Stimulated activated CD8-positive, alpha-beta memory T cell treated with anti-CD3 and anti-CD28 coated beads, Interleukin-7, amount 100 ng/mL, for 24 hours (primary cell): ENCODE data around the gene KIRREL2.

Experiments used
- DNase-seq: peaks from one replicate; pipeline ENCODE4 v3.0.0-alpha.2; 2020; ENCODE audit warnings: low read depth

KIRREL2 gene

DNA sequence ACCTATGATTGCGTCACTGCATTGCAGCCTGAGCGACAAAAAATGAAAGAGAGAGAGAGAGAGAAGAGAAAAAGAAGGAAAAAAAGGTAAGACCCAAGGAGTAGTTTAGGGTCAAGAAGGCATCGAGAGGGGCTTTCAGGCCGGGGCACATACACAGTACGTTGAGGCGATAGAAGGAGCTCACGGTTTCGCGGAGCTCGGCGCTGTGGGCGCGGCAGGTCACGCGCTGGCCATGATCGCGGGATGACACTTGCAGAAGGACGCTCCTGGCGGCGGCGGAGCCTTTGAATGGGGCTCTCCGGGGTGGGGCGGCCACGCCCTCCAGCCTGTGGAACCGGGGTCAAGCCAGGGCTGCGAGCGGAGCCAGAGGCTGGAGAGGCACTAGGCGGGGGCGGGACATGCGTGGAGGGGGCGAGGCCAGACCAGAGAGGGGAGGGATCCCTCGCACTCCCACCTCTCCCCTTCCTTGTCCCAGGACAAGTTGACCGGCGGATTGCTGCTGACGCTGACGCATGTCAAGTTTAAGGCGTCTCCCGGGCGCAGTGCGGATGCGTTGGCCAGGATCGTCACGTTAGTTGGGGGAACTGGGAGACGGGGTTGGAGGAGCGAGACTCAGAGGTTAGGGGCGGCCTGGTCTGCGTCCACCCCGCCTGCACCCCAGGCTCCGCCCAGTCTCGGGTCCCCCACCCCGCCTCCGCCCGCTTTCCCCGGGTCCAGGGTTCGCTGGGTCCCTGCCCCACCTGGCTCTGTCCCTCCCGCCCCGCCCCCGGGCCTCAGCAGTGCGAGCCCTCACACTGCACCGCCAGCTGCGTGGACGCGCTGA is 11.3 kb upstream of the KIRREL2 start:
- no peak for DNase-seq

DNA sequence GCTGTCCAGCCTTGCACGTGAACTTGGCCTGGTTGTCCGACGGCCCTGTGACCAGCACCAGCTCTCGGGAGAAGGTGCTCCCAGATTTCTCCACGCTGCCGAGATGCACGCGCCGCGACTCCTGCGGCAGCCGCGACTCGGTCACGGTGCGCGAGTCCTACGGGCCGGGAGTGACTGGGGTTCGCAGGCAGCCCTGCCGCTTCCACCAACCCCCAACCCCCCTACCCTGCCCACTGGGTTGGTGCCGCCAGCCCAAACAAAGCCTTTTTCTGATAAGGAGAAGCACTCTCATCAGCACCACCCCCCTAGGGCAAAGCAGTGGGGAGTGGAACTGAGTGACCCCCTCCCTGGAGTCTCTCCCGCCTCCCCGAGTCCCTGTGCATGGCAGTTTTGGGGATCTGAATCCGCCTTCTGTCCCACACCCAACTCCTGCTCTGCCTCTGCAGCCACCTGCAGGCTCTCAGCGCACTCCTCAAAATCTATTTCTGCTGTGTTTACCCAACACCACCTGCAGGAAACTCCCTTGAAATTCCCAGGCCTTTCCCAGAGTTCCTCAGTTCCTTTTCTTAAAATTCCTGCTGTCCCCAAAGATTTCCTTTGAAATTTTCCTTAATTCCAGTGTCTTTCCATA is 10.6 kb upstream of the KIRREL2 start:
- DNase-seq = no peak

DNA sequence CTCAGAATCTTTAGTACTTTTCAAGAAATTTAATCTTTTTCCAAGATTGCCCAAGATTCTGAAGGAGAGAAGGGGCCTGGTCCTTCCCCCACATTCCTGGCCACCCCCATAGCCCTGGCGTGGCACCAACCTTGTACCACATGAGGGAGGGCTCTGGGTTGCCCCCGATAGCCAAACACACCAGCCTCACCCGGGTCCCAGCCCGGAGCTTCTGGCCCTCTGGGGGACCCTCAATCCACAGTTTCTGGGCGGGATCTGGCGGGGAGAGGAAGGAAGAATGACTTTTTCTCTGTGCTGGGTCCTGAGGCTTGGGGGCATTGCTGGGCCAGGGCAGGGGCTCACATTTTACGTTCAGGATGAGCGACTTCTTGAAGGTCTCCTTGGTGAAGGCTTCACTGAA is 8.8 kb upstream of the KIRREL2 start:
- no peak for DNase-seq

DNA sequence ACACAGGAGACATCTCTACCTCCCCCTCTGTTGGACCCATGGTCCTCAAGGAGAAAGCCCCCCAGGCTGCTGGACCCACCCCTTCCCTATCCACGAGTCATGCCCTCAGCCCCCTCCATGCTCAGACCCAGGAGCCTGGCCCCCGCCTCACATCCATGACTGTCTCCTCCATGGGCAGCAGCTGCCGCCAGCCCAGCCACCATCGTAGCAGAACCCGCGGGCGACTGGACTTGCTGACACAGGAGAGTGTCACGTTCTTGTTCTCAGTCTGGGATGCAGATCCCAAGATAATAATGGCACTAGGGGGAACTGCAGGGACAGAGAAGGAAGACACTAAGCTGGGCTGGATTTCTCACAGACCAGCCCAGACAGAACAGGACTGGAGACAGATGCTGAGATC is 8.2 kb upstream of the KIRREL2 start:
- no peak for DNase-seq

DNA sequence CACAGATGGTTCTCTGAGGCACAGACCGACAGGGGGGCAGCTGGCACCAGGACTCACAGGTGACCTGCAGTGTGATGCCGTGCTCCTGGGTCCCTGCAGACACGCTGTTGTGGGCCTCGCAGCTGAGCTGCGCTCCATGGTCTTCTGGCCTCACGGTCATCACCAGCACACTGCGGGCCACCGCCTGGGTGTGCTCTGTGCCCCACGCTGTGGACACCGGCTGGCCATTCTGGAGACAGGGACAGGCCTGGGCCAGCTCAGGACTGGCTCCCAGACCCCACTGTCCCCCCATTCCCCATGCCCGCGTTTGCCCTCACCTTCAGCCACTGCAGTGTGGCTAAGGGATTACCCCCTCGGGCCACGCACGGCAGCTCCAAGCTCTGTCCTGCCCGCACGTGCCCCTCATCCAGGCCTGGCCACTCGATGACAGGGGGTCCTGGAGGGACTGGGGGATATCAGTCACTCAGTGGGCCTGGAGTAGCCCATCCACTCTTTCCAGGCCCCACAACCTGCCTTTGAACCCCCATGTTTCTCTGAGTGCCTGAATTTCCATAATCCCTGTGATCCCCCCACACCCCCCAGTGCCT is 7.7 kb upstream of the KIRREL2 start:
- no peak for DNase-seq

DNA sequence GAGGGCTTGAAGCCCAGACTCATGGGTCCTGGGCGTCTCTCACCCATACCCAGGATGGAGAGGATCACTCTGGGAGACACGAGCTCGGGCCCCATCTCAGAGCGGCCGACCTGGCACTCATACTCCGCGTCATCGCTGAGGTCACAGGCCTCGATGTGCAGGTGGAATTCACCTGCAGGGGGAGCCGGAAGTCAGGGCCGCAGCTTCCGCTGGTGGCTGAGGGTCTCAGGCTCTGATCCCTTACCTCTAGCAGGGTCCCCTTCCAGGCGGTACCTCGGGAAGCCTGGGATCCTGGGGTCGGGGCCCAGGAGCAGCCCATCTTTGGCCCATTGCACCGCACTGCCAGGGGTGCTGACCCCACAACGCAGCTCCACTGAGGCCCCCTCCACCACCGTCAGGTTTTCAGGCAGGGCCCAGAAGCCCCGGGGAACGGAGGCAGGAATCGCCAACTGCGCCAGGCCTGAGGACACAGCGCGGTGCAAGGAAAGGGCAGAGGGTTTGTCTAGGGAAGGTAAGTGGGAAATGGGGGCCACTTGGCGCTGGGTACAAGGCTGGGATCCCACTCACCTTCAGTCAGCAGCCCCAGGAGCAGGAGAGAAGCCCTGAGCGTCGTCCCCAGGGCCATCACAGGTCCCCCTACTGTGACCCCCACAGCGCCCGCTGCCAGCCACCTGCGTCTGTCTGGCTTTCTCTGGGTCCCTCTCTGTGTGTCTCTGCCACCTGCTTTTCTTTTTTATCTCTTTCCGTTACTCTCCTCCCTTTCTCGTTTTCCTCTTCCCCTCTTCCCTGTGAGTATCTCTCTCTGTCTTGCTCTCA is 5.3 kb upstream of the KIRREL2 start:
- no peak for DNase-seq

DNA sequence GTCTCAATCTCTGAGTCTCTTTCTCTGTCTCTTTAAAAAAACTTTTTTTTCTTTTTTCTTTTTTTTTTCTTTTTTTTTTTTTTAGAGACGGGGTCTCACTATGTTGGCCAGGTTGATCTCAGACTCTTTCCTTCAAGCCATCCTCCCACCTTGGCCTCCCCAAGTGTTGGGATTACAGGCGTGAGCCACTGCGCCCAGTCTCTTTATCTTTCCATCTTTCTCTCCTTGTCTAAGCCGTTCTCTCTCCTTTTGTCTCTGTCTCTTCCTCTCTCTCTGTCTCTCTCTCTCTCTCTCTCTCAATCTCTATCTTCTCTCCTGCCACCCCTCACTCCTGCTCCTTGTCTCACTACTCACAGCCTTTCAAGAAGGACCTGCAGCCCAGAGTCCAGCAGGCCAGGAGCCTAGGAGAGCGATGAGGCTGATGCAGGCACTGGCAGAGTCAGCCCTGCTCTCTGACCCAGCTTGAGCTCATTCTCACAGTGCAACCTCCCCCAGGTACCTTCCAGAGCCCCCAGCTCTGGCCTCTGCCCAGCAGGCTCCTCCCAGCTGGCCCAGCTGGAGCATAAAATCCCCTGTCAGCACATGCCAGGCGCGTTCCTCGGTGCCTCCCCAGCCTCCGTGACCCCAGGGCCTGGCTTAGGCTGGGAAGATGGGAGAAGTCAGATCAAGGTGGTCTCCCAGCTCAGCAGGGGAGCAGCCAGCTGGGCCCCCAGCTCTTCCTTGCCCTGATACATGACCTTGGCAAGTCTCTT is 4.5 kb upstream of the KIRREL2 start, which contains the start of gene NPHS1:
NPHS1 (minus strand) TSS at position 476 of the 752 bp plus-strand sequence. CDS start 667 bp downstream, outside the sequence.
- no peak for DNase-seq

DNA sequence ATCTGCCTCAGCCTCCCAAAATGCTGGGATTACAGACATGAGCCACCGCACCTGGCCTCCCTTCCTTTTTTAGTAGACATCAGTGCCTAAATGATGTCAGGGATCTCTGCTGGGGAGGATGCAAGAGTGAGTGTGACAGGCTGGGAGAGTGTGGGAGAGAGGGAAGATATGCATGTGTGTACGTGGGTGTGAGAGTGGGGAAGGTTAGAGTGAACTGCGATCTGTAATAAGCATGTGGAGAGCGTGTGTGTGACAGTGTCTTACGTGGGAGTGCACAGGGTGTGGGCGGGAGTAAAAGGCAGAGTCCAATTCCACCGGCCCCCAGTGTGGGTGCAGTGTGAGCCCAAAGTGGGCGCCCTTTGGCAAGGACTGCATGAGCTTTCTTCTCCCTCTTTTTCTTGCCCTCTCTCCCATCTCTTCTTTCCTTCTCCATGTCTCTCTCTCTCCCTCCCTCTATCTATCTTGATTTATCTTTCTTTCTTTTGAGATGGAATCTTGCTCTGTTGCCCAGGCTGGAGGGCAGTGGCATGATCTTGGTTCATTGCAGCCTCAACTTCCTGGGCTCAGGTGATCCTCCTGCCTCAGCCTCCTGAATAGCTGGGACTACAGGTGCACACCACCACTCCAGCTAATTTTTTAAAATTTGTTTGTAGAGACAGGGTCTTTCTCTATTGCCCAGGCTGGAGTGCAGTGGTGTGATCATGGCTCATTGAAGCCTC is 3.5 kb upstream of the KIRREL2 start:
- no peak for DNase-seq

DNA sequence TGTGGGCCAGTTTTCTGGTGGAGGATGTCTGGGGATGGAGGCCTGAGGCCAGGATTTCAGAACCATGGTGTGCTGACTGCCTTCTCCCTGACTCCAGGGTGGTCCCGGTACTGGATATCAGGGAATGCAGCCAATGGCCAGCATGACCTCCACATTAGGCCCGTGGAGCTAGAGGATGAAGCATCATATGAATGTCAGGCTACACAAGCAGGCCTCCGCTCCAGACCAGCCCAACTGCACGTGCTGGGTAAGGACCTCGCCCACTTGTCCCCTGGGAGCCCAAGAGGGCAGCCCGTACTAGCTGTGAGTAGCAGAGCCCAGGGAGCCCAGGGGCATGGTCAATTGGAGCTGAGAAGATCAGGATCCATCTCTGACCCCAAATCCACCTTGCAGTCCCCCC is 1.6 kb downstream of the KIRREL2 start:
- no peak for DNase-seq

DNA sequence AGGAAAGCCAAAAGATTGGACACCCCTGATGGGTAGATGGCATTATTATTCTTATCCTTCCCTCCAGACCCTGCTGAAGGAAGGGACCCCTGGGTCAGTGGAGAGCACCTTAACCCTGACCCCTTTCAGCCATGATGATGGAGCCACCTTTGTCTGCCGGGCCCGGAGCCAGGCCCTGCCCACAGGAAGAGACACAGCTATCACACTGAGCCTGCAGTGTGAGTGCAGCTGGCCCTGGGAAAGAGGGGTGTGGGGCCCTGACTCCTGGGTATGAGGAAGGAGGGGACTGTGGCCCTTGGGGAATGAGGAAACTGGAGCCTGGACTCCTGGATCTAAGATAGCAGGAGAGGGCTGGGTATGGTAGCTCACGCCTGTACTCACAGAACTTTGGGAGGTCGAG is 2.7 kb downstream of the KIRREL2 start:
- no peak for DNase-seq

DNA sequence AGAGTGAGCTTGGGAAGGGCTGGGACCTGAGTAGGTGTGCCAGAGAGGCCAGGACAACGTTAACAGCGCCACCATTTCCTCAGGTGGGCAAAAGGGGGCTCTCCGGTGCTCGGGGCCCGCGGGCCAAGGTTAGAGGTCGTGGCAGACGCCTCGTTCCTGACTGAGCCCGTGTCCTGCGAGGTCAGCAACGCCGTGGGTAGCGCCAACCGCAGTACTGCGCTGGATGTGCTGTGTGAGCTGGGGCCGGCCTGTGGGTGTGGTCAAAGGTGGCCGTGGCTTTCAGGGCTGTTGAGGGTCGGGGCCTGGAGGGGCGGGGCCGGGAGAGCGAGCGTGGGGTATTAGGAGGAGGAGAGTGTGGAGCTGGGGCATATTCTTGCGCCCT is 3.7 kb downstream of the KIRREL2 start:
- no peak for DNase-seq

DNA sequence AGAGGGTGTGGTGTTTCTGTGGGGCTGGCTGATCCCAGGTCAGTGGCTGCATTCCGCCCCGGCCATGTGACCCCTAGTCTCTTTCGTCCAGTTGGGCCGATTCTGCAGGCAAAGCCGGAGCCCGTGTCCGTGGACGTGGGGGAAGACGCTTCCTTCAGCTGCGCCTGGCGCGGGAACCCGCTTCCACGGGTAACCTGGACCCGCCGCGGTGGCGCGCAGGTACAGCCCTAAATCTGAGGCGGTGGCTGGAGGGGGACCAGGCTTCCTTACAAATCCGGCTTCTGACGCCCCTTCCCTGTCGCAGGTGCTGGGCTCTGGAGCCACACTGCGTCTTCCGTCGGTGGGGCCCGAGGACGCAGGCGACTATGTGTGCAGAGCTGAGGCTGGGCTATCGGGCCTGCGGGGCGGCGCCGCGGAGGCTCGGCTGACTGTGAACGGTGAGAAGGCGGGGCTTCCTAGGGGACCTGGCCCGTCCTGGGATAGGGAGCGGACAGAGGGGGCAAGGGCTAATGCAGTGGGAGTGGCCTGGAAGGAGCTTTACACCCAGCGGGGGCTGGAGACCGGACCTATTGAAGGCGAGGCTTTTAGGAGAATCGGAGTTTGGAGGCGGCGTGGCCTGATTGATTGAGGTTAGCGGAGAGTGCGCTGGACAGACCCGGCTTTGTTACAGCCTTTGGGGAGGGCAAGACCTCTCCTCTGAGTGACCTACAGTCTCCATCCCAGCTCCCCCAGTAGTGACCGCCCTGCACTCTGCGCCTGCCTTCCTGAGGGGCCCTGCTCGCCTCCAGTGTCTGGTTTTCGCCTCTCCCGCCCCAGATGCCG is 4.3 kb downstream of the KIRREL2 start:
- DNase-seq = no peak

DNA sequence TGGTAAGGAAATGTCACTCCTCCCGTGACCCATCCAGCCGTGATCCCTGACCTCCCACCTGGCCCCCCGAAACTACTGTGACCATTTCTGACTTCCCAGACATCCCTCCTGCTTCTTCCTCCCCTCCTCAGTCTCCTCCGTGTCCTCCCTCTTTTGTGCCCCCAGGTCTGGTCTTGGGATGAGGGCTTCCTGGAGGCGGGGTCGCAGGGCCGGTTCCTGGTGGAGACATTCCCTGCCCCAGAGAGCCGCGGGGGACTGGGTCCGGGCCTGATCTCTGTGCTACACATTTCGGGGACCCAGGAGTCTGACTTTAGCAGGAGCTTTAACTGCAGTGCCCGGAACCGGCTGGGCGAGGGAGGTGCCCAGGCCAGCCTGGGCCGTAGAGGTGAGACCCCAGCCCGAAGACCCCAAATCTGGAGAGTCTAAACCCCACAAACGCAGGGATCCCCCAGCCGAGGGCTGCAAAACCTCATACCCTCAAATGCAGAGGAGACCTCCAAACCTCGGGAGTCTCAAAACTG is 5.0 kb downstream of the KIRREL2 start:
- DNase-seq = no peak

DNA sequence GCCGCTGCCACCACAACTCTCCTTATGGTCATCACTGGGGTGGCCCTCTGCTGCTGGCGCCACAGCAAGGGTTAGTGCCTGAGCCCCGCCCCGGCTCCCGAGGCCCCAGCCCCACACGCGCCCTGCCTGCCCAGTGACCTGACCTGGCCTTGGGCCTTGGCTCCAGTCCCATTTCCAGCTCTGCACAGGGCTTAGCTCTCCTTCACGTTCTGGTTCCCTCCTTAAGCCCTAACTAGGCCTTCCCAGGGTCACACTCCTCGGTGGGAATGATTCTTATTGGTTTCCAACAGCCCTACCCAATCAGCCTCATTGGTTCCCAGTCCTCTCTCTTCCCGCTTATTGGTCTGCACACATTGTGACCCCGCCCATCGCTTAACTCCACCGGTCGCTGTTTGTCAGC is 5.8 kb downstream of the KIRREL2 start:
- no peak for DNase-seq

DNA sequence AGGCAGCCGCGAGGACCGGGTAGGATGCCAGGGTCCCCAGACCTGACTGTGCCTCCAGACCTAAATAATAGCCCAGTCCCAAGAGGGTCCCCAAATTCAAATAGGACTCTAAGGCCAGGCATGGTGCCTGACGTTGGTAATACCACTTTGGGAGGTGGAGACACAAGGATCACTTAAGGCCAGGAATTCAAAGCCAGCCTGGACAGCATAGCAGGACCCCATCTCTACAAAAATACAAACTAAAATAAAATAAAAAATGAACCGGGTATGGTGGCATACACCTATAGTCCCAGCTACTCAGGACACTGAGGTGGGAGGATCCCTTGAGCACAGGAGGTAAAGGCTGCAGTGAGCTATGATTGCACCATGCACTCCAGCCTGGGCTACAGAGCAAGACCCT is 6.3 kb downstream of the KIRREL2 start:
- no peak for DNase-seq

DNA sequence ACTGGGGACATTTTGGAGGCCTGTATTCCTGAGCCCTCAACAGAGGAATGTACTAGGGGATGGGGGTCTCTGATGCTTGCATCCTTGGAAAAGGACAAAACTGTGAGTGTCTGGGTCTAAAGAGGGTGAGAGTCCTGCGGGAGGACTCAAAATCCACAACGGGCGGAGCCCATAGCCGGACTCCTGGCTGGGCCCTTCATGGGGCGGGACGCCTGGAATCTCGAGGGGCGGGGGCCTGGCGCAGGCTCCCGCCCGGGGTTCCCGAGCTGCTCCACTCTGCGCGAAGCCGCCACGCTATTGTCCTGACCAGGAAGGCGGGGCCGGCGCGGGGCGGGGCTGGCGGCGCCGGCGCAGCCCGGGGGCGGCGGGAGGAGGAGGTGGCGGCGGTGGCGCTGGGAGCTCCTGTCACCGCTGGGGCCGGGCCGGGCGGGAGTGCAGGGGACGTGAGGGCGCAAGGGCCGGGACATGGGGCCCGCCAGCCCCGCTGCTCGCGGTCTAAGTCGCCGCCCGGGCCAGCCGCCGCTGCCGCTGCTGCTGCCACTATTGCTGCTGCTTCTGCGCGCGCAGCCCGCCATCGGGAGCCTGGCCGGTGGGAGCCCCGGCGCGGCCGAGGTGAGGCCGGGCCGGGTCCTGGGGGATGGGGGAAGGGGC is 11.6 kb downstream of the KIRREL2 start, which contains the start of gene APLP1:
APLP1 (plus strand) TSS at position 403 of the 651 bp plus-strand sequence; CDS start at position 466, 63 bp downstream.
- DNase-seq = peak; percentile 37

DNA sequence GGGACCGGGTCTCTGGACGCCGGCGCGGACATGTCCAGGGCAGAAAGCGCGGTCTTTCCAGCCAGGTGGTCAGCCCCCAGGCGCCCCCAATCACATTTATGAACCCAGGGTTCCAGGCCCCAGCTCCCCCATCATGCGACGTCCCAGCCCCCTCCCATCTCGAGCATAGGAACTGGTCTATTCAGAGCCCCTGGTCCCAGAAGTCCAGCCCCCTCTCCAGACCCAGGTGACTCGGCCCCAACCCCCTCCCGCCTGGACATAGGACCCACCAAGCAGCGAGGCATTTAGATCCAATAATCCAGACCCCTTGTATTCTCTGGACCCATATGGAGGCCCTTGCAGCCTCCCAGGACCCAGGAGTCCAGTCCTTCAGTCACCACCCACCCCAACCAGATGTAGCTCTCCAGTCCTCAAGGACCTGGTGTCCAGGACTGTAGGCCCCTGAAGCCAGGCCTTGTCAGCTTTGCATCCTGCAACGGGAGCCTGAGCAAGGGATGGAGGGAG is 12.2 kb downstream of the KIRREL2 start:
- no peak for DNase-seq

DNA sequence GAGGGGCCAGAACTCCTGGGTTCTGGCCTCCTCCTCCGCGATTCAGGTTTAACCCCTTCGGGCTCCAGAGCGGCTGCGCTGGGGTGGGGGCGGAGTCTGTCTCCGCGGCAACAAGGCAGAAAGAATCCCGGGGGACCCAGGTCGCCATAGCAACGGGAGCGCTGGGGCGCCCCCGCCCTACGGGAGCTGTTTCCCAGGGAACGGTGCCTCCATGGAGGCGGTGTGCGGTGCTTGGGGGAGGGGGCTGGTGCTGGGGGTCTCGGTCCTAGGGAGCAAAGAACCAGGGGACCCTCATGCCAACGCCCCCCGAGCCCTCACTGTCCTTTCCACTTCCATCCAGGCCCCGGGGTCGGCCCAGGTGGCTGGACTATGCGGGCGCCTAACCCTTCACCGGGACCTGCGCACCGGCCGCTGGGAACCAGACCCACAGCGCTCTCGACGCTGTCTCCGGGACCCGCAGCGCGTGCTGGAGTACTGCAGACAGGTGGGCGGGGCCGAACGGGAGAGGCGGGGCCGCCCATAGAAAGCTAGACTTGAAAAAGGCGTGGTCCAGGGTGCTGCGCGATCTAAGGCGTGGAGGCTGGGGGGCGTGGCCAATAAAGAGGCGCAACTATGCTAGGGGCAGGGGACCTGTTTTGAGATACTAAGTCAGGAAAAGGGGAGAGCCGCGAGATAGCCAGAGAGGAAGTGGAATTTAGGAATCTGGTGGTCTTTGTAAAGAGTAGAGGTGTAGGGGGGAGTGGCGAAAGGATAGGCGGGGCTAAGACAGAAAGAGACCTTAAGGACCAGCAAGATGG is 12.8 kb downstream of the KIRREL2 start:
- DNase-seq = peak; percentile 63
